GM18498 (cell line): ENCODE results near the gene IRF2.
"Not testable (repeated sequence)": the region's sequence is repeated elsewhere in the genome, so short reads cannot be mapped to it uniquely, and the experiment has no call there.

Experiments
- ATAC-seq: cut with Tn5 transposase; IDR thresholded peaks from one replicate; pipeline ENCODE4 v1.9.1; 2021; ENCODE audit warnings: mild to moderate bottlenecking, moderate library complexity; ENCODE audit not compliant: unreplicated experiment

The IRF2 gene

DNA sequence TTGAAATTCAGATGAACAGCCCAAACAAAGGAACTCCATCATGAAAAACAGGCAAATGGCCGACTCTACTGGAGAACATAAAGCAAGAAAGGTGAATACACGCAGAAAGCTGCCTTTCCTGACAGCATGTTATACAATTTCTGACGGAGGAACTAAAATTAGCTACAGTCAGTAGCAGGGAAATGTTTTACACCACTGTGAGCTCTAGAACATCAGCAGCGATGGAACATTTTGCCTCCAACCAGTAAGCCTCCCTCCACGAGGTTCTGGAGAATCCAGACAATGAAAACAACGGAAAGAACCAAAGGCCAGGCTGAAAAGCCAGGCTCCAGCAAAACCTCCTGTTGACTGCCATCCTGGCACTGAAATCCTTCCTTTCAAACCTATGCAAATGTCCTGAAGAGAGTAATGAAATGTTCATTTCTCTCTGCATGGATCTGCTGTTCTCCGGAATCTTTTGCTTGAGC lies 78.9 kb downstream of the IRF2 start:
- peak; percentile 10 for ATAC-seq

DNA sequence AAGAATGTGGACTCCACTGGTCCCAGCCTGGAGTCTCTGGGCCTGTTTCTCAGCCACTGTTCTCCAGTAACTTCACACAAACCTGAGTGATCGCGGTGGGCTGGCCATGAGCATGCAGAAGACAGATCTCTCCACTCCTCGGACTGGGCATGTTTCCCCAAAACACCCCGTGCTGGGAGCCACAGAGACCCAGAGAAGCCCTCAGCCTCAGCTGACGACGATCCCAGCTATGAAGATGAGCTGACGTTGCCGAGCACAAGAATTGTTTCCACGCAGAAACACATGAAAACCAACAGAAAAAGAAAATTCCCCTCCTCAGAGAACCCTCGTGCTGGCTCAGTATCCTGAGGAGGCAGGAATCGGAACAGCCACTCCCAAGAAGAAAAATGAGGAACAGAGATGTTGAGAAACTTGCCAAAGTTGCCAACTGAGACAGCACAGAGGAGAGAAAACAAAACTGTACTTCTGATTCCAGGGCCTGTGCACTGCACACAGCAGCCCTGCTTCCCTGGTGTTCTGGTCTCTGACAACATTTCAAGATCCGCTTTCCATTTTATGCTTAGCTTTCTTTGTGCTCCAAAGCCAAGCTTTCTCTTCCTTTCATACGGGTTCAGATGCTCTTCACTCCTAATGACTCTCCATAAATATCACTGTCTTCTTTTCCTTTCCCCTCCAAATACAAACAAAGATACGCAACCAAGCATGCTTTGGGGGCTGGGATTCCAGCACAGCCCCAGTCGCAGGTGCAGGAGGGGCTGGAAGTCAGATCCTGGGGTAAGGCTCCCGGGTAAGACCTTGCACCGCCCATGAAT lies 81.4 kb downstream of the IRF2 start:
- no peak for ATAC-seq

DNA sequence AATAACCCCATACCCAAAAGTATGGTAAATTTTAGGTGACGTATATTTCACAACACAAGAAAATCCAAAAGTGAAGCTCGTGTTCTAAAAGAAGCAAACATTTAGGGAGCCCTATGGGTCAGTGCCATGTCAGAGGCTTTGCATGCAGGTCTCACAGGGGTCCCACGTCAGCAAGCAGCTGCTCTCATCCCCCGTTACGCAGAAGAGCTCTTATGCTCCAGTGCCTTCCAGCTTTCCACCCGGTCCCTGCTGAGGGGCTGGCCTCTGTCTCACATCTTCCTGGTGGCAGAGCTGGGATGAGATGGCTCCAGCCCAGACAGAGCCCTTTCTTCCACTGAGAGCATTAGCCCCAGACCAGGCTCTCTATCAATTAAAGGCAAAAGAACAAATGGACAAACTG lies 82.0 kb downstream of the IRF2 start:
- no peak for ATAC-seq

DNA sequence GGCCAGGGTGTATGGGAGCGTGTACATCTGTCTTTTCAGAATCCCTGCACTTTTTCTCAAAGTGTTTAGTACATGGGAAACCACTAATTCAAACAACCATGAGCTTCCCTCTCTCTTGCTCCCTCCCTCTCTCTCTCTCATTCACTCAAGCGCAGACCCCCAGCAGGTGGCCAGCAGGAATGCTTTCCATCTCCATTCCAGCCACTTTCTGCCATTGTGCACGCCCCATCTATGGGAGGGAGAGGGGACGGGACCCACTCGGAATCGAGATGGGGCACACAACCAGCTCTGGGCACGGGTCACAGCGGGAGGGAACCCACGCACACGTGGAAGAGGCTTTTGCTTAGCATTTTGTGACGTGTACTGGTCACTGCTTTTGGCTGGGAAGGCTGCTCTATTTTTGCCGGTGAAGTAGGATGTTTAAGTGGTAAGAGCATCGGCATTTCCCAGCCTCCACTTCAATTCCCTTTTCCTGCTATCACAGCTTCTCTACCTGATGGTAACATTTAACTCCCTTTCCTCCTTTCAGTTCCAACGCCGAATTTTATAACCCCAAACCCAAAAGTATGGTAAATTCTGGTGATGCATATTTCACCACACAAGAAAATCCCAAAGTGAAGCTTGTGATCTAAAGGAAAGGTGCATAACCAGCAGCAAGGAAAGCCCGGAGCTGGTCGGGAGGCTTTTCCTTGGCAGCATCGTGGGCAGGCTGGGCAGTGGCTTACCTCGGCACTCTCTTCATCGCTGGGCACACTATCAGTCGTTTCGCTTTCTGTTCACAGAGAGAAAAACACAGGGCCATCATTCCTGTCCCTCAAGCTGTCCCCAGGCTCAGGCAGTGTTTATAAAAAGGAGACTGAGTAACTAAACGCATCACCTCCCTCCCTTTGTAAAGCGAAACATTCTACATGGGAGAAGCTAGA lies 84.1 kb downstream of the IRF2 start:
- no peak for ATAC-seq

DNA sequence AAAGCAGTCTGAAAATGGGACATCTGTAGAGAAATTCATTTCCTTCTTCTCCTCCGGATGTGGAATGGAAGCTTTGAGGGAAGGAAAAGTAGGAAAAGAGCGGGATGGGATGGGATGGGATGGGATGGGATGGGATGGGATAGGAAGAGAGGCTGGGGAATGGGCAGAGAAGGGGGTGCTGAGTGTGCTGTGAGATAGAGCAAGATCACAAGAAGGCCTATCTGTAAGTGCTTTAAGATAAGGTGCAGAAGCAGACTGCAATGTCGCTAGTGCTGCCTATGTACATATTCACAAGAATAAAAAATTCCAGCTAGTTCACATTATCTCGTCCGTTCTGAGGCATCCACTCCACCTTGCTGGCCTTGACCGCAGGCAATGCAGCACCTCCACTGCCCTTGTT lies 86.2 kb downstream of the IRF2 start:
- no peak for ATAC-seq

DNA sequence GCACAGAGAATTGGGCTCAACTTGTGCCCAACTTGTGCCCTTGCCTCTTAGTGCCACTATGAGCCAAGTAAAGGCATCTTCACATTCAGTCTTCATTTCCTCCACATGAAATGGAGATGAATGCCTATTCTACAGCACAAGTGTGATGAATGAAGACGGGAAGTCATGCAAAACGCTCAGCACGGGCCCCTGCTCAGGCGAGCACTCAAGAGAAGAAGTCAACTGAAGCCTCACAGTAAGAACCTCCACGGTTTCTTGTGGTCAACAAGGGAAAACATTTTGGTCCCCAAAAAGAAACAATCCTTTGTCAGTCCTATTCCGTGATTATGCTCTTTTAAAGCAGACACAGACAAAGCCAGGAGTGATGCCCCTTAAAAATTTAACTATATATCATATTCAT lies 87.0 kb downstream of the IRF2 start:
- no peak for ATAC-seq

DNA sequence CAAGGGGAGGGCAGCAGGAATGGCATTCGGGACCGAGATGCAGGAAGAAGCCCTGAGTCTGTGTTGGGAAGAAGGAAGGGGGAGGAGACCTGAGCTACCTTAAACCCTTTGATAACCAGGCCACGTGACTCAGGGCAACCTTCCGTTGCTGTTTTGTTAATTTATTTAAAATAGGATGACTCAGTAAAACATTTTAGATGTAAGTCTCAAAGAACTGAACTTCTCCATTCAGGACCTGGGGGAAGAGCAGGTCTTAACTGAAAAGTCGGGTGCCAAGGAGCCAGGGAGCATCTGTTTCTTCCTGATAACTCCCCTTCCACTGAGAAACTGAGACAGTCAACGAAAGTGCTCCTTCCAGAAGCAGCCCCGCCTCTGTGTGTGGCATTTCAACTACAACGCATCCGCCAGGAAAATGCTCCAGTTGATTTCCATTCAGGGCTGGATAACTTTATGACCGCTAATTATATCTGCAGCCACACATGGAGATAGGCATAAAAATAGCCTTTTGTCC lies 88.0 kb downstream of the IRF2 start:
- no peak for ATAC-seq

DNA sequence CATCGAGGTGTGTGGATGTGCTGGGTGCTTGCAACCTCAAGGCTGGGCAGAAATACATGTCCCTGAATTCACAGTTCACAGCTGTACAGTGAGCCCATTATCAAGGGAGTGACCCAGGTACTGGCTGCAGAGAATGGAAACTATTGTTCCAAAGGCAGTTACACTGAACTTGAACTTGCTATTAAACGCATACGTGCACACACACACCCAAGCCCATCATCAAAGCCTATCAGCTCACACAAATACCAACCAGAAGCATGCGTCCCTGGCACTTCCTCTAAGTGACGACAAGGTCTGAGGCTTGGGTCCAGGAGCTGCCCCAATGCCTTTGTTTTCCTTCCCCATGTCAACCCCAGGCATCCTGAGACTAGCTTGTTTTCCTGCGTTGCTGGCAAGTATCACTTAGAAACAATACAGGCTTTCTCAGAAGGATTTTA lies 88.6 kb downstream of the IRF2 start:
- ATAC-seq = no peak

DNA sequence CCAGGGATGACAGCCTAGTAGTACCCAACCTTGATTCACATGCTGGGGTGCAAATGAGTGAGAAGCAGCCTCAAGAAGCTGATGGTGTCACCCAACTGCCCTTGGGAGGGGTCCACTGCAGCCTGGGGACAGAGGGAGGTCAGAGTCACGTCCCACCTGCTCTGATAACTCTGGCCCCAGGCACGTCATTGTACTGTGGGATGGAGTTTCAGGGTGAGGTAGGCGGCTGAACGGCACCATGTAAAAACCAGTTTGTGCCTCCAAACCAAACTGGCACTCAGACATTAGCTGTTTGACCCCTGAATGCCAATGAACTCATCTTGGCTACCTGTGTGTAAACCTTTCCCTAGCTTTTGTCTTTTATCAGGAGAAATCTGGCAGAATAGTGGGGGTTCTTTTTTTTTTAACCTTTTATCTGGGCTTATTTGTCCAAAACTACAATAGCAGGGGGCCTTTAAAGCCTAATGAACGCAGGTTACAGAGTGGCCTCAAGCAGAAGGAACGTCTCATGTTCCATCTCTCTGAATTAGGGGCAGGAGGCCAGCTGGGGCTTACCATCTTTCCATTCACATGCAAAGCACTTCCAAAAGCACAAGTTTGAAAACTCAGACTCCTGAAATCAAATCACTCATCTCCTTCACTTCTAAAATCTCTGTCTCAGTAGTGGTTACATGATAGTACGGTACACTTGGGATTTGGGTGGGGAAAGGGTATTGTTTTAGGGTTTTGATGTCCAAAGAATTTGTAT lies 89.4 kb downstream of the IRF2 start:
- peak; percentile 32 for ATAC-seq

DNA sequence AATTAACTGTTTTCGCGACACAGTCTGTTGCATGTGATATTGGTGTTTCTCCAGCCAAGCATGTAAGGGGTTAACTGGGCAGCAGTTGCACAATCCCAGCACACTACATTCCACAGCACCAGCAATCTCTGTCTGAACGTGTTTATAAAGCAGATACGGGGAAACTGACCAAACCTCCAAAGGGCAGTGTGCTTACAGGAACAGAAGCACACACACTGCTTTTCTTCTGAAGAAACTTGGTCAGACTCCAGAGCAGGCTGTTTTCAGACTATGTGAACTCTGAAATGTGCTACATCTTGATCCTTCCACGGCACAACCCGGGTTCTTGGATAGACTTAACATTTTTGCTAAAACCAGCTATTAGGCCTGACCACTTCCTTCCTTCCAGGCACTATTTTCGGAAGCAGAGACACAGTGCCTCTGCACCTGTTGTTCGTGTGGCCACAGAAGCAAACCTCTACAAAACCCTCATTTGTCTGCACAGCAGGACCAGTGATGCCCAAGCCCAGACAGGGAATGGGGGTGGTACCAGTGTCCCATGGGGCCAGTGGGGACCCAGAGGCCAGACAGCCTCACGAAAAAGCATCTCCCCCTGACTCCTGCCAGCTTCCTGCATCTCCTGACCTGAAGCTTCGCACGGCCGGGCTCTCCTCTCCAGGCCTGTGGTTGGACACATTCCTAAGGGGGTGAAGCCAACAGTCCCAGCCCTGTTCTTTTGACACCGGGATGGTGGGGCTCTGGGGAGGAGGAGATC lies 90.1 kb downstream of the IRF2 start:
- peak; percentile 84 for ATAC-seq

DNA sequence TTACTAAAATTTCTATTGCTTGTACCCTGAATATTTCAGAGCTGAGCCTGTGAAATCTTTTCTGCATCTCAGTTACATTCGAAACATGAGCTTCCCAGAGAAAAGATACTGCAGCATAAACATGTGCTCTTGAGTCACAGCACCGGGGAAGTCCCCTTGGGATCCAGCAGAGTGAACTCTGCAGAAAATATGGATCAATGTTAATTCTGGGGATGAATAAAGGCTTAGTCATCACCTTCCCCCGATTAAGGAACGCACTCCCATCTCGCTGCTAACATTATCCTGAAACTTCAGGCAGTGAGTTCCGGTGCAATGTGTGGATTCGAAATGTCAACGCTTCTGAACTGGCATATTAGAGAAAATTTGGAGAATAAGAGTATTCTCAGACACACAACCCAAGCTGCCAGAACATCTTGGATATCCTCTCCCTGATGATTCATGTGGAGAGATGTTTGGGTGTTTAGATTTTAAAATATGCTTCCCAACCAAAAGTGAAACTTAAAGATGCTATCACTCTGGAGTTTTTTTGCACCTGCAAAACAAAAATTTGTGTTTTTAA lies 90.8 kb downstream of the IRF2 start:
- ATAC-seq = no peak

DNA sequence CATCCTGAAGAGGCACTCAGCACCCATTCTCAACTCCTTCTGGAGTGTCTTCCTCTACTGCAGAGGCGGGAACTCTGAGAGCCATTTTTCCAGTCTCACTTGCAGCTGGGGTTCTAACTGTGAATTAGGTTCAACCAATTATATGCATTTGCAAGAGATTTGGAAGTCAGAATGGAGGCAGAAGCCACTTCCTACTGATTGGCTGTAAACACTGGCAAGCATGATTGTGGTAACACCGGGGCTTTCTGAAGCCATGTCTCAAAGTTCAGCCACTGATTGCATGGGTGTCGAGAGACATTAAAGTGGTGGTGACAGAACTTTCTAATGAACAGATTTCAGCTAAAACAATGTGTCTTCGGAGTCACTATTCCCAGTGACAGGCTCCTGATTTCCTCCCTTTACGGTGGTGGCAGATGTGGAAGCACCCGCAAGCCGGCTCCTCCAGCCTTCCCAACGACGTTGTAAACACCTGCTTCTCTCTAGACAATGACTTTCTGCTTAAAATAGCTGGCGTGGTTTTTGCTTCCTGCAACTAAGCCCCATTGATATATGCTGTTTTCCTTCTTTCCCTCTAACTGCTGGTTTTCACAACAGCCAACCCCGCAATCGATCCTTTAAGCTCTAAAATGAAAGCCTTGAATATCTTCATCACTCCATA lies 92.0 kb downstream of the IRF2 start:
- no peak for ATAC-seq

DNA sequence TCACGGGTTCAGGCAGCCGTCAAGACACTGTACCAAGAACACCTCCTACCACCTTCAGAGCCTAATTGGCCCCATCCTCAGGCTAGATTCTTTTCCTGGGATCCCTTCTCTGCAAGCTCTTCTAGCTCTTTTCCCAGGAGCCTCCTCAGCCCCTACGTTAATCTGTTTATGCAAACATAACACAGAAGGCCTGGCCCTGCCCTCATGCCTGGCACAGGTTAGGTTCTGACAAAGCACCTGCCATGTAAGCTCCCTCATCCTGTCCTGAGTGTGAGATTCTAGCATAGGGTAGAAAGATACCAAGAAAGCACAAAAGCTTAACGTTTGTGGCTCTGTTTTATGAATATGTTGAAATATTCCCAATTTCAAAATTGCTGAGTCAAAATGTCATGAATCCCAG lies 93.6 kb downstream of the IRF2 start:
- ATAC-seq = no peak

DNA sequence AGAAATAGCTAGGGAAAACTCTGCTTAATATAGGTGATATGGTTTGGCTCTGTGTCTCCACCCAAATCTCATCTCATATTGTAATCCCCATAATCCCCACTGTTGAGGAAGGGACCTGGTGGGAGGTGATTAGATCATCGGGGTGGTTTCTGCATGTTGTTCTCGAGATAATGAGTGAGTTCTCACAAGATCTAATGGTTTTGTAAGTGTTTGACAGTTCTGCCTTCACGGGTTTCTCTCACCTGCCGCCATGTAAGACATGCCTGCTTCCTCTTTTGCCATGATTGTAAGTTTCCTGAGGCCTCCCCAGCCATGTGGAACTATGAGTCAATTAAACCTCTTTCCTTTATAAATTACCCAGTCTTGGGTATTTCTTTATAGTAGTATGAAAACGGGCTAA lies 94.1 kb downstream of the IRF2 start:
- ATAC-seq = not testable (repeated sequence)

DNA sequence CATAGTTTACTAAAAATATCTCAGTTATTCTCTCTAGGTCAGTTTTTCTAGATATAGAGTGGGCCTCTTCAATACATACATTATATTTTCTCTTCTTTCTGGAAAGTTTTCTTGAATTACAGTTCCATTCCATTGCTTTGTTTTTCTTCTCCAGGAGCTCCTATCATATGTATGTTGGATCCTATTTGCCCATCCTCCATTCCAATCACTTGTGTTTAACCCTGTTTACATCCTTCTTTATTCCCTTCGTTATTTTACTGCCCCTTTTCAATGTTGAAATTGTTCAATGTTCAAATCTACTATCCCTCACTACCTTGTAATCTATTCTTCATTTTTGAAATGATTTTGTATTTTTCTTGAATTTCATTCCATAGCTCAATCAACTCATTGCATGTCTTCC lies 97.4 kb downstream of the IRF2 start:
- ATAC-seq = no peak

DNA sequence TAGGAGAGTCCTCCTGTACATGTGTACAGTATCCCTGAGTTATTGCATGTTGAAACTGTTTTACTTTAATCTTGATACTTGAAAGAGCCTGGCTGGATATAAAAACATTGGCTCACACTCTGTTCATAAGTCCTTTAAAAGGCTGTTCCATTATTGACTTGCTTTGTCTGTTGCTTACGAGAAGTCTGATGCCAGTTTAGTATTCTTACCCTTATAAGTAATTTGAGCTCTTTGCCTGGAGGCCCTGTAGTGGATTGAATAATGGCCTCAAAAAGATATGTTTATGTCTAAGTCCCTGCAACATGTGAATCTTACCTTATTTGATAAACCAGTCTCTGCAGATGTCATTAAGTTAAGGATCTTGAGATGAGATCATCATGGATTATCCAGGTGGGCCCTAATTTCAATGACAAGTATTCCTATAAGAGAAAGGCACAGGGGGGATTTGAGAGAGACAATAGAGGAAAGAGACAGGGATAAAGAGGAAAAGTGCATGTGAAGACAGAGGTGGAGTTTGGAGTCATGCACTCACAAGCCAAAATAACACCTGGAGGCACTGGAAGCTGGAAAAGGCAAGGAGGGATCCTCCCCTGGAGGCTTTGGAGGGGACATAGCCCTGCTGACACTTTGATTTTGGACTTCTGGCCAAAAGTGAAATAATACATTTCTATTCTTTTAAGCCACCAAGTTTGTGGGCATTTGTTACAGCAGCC lies 98.1 kb downstream of the IRF2 start:
- no peak for ATAC-seq

DNA sequence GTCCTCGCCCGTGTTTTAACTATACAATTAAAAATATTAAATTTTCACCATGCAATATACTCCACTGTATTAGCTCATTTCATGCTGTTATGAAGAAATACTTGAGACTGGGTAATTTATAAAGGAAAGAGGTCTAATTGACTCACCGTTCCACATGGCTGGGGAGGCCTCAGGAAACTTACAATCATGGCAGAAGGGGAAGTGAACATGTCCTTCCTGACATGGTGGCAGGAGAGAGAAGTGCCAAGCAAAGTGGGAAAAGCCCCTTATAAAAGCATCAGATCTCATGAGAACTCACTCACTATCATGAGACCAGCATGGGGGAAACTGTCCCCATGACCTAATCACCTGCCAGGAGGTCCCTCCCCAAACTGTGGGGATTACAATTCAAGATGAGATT lies 98.7 kb downstream of the IRF2 start:
- ATAC-seq = not testable (repeated sequence)

DNA sequence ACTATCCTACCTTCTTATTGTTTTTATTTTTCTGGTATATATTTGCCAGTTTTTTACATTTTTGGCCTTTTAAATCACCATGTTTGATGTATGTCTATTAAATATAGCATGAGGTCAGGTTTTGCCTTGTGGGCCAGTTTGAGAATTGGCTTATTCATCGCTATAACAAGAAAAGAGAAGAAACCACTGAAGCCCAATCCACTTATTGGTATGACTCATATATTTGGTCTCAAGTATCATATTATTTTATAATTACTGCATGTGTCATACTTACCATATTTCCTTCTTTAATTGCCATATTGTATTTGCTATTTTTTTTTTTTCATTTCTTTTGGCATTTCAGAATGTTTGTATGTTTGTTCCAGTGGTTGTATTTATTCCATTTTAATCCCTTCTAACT lies 99.3 kb downstream of the IRF2 start:
- ATAC-seq = no peak

DNA sequence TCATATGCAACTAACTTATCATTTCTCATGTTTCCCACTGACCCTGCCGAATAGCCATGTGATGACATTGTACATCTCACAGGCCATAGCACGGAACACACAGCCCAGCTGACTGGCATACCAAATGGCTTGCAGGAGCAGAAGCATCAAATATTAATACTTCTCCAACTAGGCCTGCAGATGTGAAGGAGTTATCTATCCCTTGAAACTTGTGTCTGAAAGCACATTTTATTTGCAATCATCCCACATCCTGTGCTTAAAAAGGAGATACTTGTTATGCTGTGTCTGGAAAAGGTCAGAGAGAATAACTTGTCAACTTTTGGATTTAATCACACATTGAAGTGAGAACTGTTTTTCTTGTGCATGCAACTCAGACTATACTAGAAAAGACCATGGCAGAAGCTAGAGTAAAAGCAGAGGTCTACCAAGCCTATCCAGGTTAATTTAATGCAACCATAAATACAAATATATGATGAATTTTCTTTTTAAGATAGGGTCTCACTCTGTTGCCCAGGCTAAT lies 100.4 kb downstream of the IRF2 start:
- ATAC-seq = no peak
